ENCODE measurements around the gene AMDHD2.
A peak's percentile ranks its signal among the peaks of the same experiment; 100 is the strongest.

AMDHD2 gene

DNA sequence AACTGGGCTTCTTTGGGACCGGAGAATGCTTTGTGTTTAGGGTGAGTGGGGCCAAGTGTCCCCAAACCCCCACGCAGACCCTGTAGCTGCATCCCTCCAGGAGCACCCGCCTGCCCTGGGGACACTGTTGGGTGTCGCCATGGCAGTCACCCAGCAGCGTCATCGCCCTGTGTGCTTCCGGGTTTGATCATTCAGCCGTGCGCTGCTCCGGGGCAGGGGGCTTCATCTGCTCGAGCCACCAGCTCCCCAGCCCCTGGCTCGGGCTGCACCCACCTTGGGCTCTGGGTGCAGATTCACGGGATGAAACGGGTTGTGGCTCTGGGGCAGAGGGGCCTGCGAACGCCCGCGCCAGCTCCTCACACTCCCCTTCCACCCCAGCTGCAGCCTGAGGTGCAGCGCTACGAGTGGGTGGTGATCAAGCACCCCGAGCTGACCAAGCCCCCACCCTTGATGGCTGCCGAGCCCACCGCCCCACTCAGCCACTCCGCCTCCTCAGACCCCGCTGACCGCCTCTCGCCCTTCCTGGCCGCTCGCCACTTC lies 20.2 kb upstream of the AMDHD2 start:
- H3K27me3 Mint-ChIP-seq, result no peaks in the 10 kb centered on the region

DNA sequence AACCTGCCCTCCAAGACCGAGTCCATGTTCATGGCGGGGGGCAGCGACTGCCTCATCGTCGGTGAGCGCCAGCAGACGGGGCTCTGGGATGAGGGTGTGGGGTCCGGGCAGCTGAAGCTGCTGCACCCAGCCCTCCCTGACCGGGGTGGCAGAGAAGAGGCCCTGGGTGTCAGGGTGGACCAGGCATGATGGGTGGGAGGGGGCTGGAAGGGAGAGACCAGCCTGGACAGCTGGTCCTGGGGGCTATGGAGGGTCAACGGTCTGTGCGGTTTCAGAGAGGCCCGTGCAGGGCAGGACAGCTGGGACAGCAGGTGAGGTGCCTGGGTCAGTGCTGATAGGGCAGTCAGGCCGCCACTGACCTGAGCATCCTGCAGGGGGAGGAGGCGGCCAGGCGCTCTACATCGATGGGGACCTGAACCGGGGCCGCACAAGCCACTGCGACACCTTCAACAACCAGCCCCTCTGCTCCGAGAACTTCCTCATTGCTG lies 19.7 kb upstream of the AMDHD2 start:
- Mint-ChIP-seq H3K4me1 (ENCODE audit: low read depth) (peaks cover 52% of the 10 kb centered on the region), H3K36me3 (ENCODE audit: low read depth) (peaks cover 59% of the 10 kb centered on the region), H3K4me3 (no peak overlapping the region), H3K9me3 (no peaks in the 10 kb centered on the region), H3K27ac (no peak overlapping the region), H3K27me3 (no peaks in the 10 kb centered on the region)
- intact Hi-C loops (cut with micrococcal nuclease), result loop anchor here (2.0 to 10.0 kb wide), 2 partner anchors 26 to 236 kb away; partner anchors contain the start of genes RNPS1 and TBC1D24

More for the DNA sequence above, 20.2 kb upstream of the AMDHD2 start:
- H3K9me3 Mint-ChIP-seq, result no peaks in the 10 kb centered on the region
- peaks cover 60% of the 10 kb centered on the region for H3K36me3 Mint-ChIP-seq (ENCODE audit: low read depth)
- no peak overlapping the region for H3K27ac Mint-ChIP-seq
- no peak overlapping the region for H3K4me3 Mint-ChIP-seq
- intact Hi-C loops (cut with micrococcal nuclease), result loop anchor here (2.0 to 10.0 kb wide), 2 partner anchors 25 to 235 kb away; partner anchors contain the start of genes RNPS1 and TBC1D24
- H3K4me1 Mint-ChIP-seq (ENCODE audit: low read depth), result peaks cover 47% of the 10 kb centered on the region

DNA sequence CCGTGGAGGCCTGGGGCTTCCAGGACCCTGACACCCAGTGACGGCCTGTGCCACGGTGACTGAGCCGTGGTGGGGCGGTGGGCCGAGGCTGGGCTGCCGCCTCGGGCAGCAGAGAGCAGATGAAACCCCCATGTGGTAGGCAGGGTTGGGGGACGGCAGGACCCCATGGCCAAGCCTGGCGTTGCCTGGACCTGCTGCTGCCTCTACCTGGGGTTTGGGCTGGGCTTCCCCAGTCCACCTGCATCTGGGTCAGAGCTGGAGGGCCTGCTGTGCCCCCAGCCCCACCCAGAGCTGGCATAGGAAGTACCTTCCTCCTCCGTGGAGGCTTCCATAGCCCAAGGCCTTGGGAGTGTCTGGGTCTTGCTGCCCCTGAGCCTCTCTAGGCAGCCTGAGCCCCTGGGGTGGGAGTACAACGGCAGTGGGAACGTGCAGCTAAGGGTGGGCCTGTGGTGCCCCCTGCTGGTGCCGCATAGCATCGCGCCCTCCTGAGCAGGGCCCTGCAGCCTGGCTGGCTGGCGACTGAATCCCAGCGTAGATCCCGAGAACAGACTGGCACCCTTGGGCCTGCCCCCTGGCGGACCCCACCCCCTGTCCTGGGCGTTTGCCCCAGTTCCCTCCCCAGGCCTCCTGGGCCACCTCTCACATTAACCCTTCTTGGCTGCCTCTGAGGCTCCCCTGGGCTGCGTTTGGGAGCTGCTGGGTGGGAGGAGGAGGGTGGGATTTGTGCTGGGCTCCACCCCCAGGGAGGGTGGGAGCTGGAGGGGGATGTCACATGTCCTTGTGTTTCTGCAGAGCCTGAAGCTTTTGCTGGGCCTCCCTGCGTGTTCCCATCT lies 19.0 kb upstream of the AMDHD2 start:
- Mint-ChIP-seq H3K36me3 (ENCODE audit: low read depth) (peaks cover 53% of the 10 kb centered on the region), H3K4me3 (peak overlapping the region; percentile 71), H3K27ac (peak overlapping the region; percentile 72), H3K4me1 (ENCODE audit: low read depth) (peaks cover 58% of the 10 kb centered on the region), H3K9me3 (no peaks in the 10 kb centered on the region), H3K27me3 (no peaks in the 10 kb centered on the region)
- intact Hi-C loops (cut with micrococcal nuclease), result loop anchor here (1.0 to 10.0 kb wide), 4 partner anchors 26 to 236 kb away; partner anchors contain the start of genes RNPS1 and TBC1D24

DNA sequence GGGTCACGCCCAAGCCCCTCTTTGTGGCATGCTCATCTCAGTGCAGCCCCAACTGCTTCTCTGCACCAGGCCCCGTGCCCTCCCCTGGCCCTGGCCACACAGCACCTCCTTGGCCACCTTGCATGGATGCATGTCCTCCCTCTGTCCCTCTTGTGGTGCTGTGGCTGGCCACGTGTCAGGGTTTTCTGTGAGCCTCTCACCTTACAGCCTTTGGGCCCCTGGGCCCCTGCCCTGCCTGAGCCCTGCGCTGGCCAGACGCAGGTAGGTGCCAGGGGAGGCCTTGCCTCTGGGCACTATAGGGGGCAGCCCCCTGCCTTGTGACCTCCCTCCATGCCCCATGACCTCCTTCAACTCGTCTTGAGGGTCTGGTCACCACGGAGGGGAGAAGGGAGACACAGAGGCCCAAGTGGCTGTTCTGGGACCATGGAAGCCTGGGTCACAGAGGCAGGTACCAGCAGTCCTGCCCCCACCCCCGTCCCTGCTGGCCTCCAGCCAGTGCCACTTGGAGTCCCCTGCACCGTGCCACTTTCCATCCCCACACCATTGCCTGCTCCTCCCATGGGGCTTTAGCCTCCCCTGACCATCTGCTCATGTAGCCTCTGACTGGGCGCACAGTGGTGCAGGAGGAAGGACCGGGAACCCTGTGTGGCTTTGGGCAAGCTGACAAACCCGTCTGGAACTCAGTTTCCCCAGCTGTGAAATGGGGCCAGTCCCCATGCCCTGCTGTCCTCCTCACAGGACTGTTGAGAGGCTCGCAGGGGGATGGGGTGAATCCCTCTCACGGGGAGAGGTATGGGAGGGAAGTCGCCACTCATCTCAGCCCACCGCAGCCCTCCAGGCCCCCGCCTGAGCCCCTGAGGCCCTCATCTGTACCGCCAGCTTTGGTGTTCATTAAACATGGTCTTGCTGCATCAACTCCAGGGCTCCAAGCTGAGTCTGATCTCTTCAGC lies 17.9 kb upstream of the AMDHD2 start:
- H3K27ac Mint-ChIP-seq, result peak overlapping the region; percentile 72
- H3K4me3 Mint-ChIP-seq, result peak overlapping the region; percentile 71
- intact Hi-C loops (cut with micrococcal nuclease), result loop anchor here (1.0 to 10.0 kb wide), 4 partner anchors 27 to 237 kb away; partner anchors contain the start of genes RNPS1 and TBC1D24
- no peaks in the 10 kb centered on the region for H3K27me3 Mint-ChIP-seq
- H3K36me3 Mint-ChIP-seq (ENCODE audit: low read depth), result peaks cover 42% of the 10 kb centered on the region
- H3K4me1 Mint-ChIP-seq (ENCODE audit: low read depth), result peaks cover 64% of the 10 kb centered on the region
- no peaks in the 10 kb centered on the region for H3K9me3 Mint-ChIP-seq

DNA sequence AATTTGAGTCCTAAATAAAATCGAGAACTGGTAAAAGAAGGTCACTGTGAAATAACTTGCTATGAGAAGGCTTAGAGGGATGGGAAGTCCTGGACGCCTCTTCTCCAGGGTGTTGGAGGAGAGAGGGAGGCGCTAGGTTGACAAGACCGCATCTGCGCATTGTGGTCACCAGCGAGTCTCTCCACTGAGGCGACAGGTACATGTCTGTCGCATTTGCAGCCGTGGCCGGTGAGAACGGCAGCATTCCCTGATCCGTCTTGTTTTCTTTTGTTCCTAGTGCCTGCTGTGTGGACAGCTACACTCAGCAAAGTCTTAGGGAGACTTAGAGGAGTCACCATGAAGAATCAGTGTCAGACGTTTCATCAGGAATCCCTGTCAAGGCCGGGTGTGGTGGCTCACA lies 14.5 kb upstream of the AMDHD2 start:
- Mint-ChIP-seq H3K4me1 (ENCODE audit: low read depth) (peaks cover 83% of the 10 kb centered on the region), H3K9me3 (no peaks in the 10 kb centered on the region), H3K27me3 (no peaks in the 10 kb centered on the region), H3K27ac (peak overlapping the region; percentile 99), H3K36me3 (ENCODE audit: low read depth) (peaks cover 7% of the 10 kb centered on the region), H3K4me3 (no peak overlapping the region)
- intact Hi-C loops (cut with micrococcal nuclease), result loop anchor here (10.0 kb wide), 1 partner anchor 241 kb away; the partner anchor contains the start of gene RNPS1

DNA sequence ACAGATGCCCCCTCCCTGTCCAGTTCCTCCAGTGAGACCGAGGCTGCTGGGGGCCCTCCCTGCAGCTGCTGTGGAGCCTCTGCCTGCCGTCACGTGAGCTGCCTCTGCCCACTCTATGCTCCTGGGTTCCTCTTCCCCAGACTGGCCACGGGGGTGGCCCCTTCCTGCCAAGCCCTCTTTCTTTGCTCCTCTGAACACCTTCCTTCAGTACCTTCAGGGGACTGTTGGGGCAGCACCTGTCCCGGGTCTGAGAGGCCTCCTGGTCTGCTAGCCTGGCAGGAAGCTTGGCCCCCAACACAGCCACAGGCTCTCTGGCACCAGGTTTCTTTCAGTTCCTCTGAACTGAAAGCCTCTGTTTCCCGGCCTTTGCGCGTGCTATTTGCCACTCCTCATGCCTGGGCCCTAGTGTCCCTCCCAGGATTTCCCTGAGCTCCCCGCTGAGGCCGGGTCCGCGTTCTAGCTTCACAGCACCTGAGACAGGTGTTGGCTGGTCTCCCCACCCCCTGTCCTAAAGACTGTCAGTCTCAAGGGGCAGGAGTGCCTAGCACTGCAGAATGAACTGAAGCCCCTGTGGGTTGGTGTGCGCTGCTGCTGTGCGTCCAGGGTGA lies 13.0 kb upstream of the AMDHD2 start:
- Mint-ChIP-seq H3K36me3 (ENCODE audit: low read depth) (peaks cover 6% of the 10 kb centered on the region), H3K4me3 (peak overlapping the region; percentile 75), H3K4me1 (ENCODE audit: low read depth) (peaks cover 87% of the 10 kb centered on the region), H3K27me3 (peaks cover under 1% of the 10 kb centered on the region), H3K9me3 (no peaks in the 10 kb centered on the region), H3K27ac (peak overlapping the region; percentile 99)
- intact Hi-C loops (cut with micrococcal nuclease), result loop anchor here (10.0 kb wide), 1 partner anchor 242 kb away; the partner anchor contains the start of gene RNPS1

DNA sequence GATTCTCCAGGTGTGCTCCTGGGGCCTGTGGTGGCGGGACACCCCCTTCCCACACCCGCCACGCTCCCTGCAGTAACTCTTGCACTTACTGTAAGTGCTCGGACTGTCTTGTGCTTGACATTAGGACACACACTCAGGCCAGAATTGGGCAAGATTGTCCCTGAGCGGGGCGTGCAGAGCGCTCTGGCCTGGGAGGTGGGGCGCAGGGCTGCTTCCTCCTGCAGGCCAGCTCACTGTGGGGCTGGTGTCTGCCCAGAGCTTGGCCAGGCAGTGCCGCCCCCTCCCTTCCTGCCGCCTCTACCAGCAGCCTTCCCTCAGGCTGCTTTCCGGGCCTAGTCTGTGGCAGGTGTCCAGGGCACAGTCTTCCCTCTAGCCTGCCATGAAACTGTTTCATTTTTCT lies 12.5 kb upstream of the AMDHD2 start:
- peaks cover 5% of the 10 kb centered on the region for H3K27me3 Mint-ChIP-seq
- peak overlapping the region; percentile 75 for H3K4me3 Mint-ChIP-seq
- intact Hi-C loops (cut with micrococcal nuclease), result loop anchor here (10.0 kb wide), 1 partner anchor 243 kb away; the partner anchor contains the start of gene RNPS1
- peaks cover 87% of the 10 kb centered on the region for H3K4me1 Mint-ChIP-seq (ENCODE audit: low read depth)
- peaks cover 6% of the 10 kb centered on the region for H3K36me3 Mint-ChIP-seq (ENCODE audit: low read depth)
- no peaks in the 10 kb centered on the region for H3K9me3 Mint-ChIP-seq
- peak overlapping the region; percentile 99 for H3K27ac Mint-ChIP-seq

DNA sequence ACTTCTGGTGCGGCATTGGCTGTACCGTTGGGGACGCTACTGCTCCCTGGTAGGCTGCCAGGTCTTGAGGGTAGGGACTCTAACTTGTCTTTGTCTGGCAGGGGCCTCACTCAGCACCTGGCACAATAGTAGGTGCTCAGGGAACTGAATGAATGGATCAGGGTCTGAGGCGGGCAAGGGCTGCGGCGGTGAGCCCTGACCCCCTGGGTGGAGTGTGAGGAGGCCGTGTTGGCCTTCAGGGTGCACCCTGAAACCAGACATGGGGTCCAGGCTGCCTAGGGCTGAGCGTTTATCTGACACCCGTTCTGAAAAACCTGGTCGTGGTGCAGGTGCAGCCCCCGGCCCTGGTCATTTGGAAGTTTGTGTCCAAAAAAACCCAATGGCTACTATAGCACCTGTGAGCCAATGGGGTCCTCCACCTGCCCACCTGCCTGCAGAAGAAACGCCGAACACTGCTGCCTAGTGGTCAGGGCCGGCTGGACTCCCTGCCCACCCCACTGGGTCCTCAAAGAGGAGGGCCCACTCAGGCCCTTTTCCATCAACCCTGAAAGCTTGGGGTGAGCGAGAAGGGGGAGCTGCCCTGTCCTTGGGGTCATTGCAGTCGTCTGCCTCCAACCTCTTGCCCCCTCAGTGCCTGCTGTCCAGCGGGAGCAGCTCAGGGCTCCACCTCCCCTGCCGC lies 11.3 kb upstream of the AMDHD2 start:
- H3K4me1 Mint-ChIP-seq (ENCODE audit: low read depth), result peaks cover 90% of the 10 kb centered on the region
- intact Hi-C loops (cut with micrococcal nuclease), result loop anchor here (10.0 kb wide), 1 partner anchor 244 kb away; the partner anchor contains the start of gene RNPS1

DNA sequence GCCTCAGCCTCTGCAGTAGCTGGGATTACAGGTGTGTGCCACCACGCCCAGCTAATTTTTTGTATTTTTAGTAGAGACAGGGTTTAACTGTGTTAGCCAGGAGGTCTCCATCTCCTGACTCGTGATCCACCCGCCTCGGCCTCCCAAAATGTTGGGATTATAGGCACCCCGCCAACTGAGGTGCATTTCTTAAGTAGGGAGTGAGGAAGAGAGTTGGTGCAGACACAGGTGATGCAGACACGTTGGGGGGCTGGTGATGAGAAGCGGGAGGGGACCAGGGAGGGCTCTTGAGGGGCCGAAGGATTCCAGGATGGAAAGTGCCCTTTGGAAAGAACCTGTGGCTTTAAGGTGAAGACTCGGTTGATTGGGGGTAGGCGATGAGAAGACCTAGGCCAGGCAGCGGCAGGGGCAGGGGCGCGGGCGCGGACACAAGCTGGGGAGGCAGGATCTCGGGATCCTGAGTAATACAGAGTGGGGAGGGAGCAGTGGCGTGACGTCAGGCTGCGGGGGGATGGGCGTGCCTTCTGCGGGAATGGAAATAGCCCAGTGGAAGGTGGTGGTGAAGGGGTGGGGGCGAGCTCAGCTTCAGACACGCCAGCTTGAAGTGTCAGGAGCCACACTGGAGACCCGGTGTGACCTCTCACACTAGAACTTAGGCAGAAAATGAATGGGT lies 8.9 kb upstream of the AMDHD2 start:
- Mint-ChIP-seq H3K4me3 (peak overlapping the region; percentile 14), H3K4me1 (ENCODE audit: low read depth) (peaks cover 83% of the 10 kb centered on the region), H3K9me3 (no peaks in the 10 kb centered on the region), H3K27ac (peak overlapping the region; percentile 99), H3K27me3 (peaks cover 7% of the 10 kb centered on the region), H3K36me3 (ENCODE audit: low read depth) (peaks cover 27% of the 10 kb centered on the region)
- intact Hi-C loops (cut with micrococcal nuclease), result no loop called here

More for the DNA sequence above, 11.3 kb upstream of the AMDHD2 start:
- H3K9me3 Mint-ChIP-seq, result no peaks in the 10 kb centered on the region
- no peak overlapping the region for H3K4me3 Mint-ChIP-seq
- H3K27me3 Mint-ChIP-seq, result peaks cover 7% of the 10 kb centered on the region
- peak overlapping the region; percentile 99 for H3K27ac Mint-ChIP-seq
- peaks cover 9% of the 10 kb centered on the region for H3K36me3 Mint-ChIP-seq (ENCODE audit: low read depth)

DNA sequence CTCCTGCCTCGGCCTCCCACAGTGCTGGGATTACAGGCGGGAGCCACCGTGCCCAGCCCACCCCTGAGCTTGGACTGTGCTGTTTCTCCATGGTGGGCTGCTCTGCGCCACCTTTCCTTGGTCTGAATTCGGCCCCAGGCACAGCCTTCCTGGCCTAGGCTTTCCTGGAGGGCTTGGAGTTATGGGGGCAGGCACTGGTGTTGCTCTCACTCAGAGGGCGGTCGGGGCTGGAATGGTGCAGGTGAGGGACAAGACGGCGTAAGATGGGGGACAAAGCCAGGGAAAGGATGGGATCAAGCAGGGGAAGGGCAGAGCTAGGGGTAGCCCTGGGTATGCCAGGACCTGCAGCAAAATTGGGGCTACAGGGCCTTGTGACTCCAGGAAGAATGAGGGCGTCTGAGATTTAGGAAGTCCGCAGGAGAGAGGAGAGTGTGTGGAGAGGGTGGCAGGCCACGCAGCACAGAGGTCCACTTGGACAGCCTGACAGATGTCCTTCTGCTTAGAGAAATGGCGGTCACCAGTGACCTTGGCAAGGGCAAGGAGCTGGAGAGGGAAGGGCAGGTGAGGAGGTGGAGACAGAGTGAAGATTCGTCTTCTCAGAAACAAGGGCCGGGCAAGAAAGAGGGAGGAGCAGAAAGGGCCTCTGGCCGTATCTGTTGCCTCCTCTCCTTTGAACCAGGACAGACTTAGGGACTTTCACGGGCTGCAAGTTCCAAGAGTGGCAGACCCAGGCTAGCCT lies 8.0 kb upstream of the AMDHD2 start:
- intact Hi-C loops (cut with micrococcal nuclease), result no loop called here
- Mint-ChIP-seq H3K27me3 (peaks cover 7% of the 10 kb centered on the region), H3K27ac (peak overlapping the region; percentile 99), H3K36me3 (ENCODE audit: low read depth) (peaks cover 36% of the 10 kb centered on the region), H3K9me3 (no peaks in the 10 kb centered on the region), H3K4me3 (peak overlapping the region; percentile 73), H3K4me1 (ENCODE audit: low read depth) (peaks cover 83% of the 10 kb centered on the region)

DNA sequence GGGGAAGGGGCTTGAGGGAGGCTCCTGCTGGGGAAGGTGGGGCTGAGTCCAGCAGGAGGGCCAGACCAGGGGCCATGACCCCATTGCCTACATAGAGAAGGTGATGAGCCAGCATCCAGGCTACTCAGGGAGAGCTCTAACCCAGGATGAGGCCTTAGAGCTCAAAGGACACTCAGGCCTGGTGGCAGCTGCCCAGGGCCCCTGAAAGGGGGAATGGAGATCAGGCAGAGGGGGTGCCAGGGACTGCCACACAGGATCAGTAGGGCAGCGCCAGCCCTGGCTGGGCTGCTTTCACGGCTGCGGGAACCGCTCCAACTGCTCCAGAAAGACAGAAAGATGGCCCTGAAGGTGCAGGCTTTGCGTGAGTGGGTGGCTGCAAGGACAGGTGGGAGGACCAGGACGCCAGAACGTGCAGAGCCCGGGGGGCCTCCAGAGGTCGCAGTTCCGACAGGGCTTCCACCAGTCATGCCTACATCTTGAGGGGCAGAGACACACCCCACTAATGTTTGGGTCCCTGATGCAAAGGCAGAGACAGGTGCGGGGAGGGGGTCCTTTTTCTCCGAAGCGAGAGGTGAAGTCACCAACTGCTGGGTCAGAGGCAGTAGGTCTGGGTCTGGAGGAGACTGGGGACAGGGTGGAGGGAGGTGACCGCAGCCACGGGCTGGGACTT lies 7.3 kb upstream of the AMDHD2 start:
- H3K27ac Mint-ChIP-seq, result peak overlapping the region; percentile 99
- H3K36me3 Mint-ChIP-seq (ENCODE audit: low read depth), result peaks cover 43% of the 10 kb centered on the region
- H3K4me3 Mint-ChIP-seq, result peak overlapping the region; percentile 73
- no peaks in the 10 kb centered on the region for H3K9me3 Mint-ChIP-seq
- intact Hi-C loops (cut with micrococcal nuclease), result no loop called here
- peaks cover 83% of the 10 kb centered on the region for H3K4me1 Mint-ChIP-seq (ENCODE audit: low read depth)
- peaks cover 7% of the 10 kb centered on the region for H3K27me3 Mint-ChIP-seq
